ENCODE results near the gene PHF21A.

Gene PHF21A

DNA sequence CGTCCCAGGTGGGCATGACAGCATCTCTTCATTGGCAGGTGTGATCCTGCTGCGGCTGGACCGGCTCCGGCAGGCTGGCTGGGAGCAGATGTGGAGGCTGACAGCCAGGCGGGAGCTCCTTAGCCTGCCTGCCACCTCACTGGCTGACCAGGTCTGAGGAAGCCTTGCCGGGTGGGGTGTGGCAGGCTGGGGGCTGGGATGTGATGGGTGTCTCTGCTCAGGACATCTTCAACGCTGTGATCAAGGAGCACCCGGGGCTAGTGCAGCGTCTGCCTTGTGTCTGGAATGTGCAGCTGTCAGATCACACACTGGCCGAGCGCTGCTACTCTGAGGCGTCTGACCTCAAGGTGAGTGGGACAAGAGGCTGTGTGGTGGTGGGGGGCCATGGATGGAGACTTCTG, 195.3 kb downstream of the PHF21A start:
- no peak for DNase-seq (ENCODE audit: low read depth)
- TF ChIP-seq MAX (IDR thresholded peaks at IDR 0.05; ENCODE audit: low read depth, low read length) (no peak), POLR2A (IDR thresholded peaks at IDR 0.05; ENCODE audit: extremely low read depth, insufficient read length) (no peak), MYC (IDR thresholded peaks at IDR 0.05; ENCODE audit: low read depth, low read length) (no peak)
- no peak overlapping the region for H3K4me3 ChIP-seq (ENCODE audit: low read depth, low read length)

DNA sequence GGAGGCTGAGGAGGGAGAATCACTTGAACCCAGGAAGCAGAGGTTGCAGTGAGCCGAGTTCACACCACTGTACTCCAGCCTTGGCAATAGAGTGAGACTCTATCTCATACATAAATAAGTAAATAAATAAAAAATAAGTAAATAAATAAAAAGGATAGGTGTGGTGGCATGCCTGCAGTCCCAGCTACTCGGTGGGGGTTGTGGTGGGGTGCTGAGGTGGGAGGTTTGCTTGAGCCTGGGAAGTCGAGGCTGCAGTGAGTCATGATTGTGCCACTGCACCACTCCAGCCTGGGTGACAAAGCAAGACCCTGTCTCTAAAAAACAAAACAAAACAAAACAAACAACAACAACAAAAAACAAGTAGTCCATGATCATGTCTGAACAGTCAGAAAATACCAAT, 195.7 kb downstream of the PHF21A start:
- H3K4me3 ChIP-seq (ENCODE audit: low read depth, low read length), result no peak overlapping the region
- TF ChIP-seq MYC (IDR thresholded peaks at IDR 0.05; ENCODE audit: low read depth, low read length), result no peak
- TF ChIP-seq MAX (IDR thresholded peaks at IDR 0.05; ENCODE audit: low read depth, low read length), result no peak
- TF ChIP-seq CTCF (IDR thresholded peaks at IDR 0.05; ENCODE audit: low read depth, low read length), result no peak
- no peak for TF ChIP-seq POLR2A (IDR thresholded peaks at IDR 0.05; ENCODE audit: extremely low read depth, insufficient read length)
- DNase-seq (ENCODE audit: low read depth), result no peak

- TF ChIP-seq CTCF (IDR thresholded peaks at IDR 0.05; ENCODE audit: low read depth, low read length) (no peak), POLR2A (IDR thresholded peaks at IDR 0.05; ENCODE audit: extremely low read depth, insufficient read length) (no peak)
- no peak for DNase-seq (ENCODE audit: low read depth)
- H3K4me3 ChIP-seq (ENCODE audit: low read depth, low read length), result no peak overlapping the region
These were observed 196.3 kb downstream of the PHF21A start for GRCh38 chr11:45924927-45925326.

- no peak for TF ChIP-seq CTCF (IDR thresholded peaks at IDR 0.05; ENCODE audit: low read depth, low read length)
- H3K4me3 ChIP-seq (ENCODE audit: low read depth, low read length), result no peak overlapping the region
- no peak for DNase-seq (ENCODE audit: low read depth)
These were observed 197.0 kb downstream of the PHF21A start for GRCh38 chr11:45924036-45924915.

GRCh38 chr11:45922425-45923082, 198.7 kb downstream of the PHF21A start, which contains the start of gene LARGE2:
Gene LARGE2 (plus strand): TSS chr11:45922656. CDS start chr11:45922883, 227 bp downstream.
- no peak for DNase-seq (ENCODE audit: low read depth)
- TF ChIP-seq MAX (IDR thresholded peaks at IDR 0.05; ENCODE audit: low read depth, low read length) (no peak), POLR2A (IDR thresholded peaks at IDR 0.05; ENCODE audit: extremely low read depth, insufficient read length) (no peak), CTCF (IDR thresholded peaks at IDR 0.05; ENCODE audit: low read depth, low read length) (no peak), MYC (IDR thresholded peaks at IDR 0.05; ENCODE audit: low read depth, low read length) (no peak)
- H3K4me3 ChIP-seq (ENCODE audit: low read depth, low read length), result no peak within 1 kb of the TSS

- no peak overlapping the region for H3K4me3 ChIP-seq (ENCODE audit: low read depth, low read length)
- no peak for TF ChIP-seq MYC (IDR thresholded peaks at IDR 0.05; ENCODE audit: low read depth, low read length)
- TF ChIP-seq MAX (IDR thresholded peaks at IDR 0.05; ENCODE audit: low read depth, low read length), result no peak
- TF ChIP-seq POLR2A (IDR thresholded peaks at IDR 0.05; ENCODE audit: extremely low read depth, insufficient read length), result no peak
- TF ChIP-seq CTCF (IDR thresholded peaks at IDR 0.05; ENCODE audit: low read depth, low read length), result no peak
- DNase-seq (ENCODE audit: low read depth), result no peak
These were observed 199.5 kb downstream of the PHF21A start for GRCh38 chr11:45921561-45922424.

Measured in NB4 (cell line).